Esophagus squamous epithelium (tissue), 5 donors: ENCODE data around the gene KCNAB2. TPM values are rescaled to one million over a fixed set of nuclear protein-coding genes. Genes with fewer than 3 reads are reported as not detected.

Source experiments
- DNase-seq: peaks from one replicate; lab custom pipeline; 2025; lab: John Stamatoyannopoulos, UW
- H3K27ac ChIP-seq, 4 donors: fragments of 200-600 bp; sonication (generic); one replicate each; pipeline ENCODE4 v1.5.1; 2016 to 2019; ENCODE audit warnings: mild to moderate bottlenecking in 1 of 4
- H3K27me3 ChIP-seq, 4 donors: fragments of 200-600 bp; sonication (generic); 1 replicate in 3 of 4; 2 replicates in 1 of 4; pipeline versions ENCODE4 v1.5.1 to v1.6.0; 2017 to 2021; ENCODE audit warnings: antibody characterized with exemption in 1 of 4
- H3K36me3 ChIP-seq, 3 donors: fragments of 200-600 bp; sonication (generic); one replicate each; pipeline ENCODE4 v1.5.1; 2016 to 2019
- H3K4me1 ChIP-seq, 3 donors: fragments of 200-600 bp; sonication (generic); one replicate each; pipeline ENCODE4 v1.5.1; 2017 to 2019
- H3K4me3 ChIP-seq, 4 donors: fragments of 200-600 bp; sonication (generic); 1 replicate in 3 of 4; 2 replicates in 1 of 4; pipeline ENCODE4 v1.5.1; 2016 to 2019; ENCODE audit warnings: mild to moderate bottlenecking in 2 of 4, moderate library complexity in 1 of 4
- H3K9me3 ChIP-seq, 3 donors: fragments of 200-600 bp; sonication (generic); one replicate each; pipeline ENCODE4 v1.5.1; 2016 to 2019
- POLR2A ChIP-seq, 4 donors: fragments of 450-650 bp; IDR thresholded peaks; one replicate each; pipeline ENCODE4 v1.6.1; 2017; ENCODE audit warnings: antibody characterized with exemption in 4 of 4, mild to moderate bottlenecking in 4 of 4, moderate library complexity in 3 of 4
- WGBS, 2 donors: methylation state at CpG; one replicate each; pipeline ENCODE4 v1.1.5; 2018; 5-methylcytosine and 5-hydroxymethylcytosine counted together
- intact Hi-C: fragments of 100-400 bp; cut with DNase I; formaldehyde crosslinking; loops from one replicate; pipeline ENCODE4 v1.15.0; 2022
- total RNA-seq, 4 donors: library from RNA; depleted of rRNA; stranded (reverse); fragments of >200 nt; gene quantifications; one replicate each; pipeline ENCODE4 v1.1.0, GENCODE V29; 2016
- TF ChIP-seq, protein P1 (sequence below), 6 experiments: fragments of 450-650 bp in 4 of 6; fragments of 200-600 bp in 2 of 6; sonication (generic) in 2 of 6; IDR thresholded peaks; one replicate each; pipeline ENCODE4 v1.5.1; 2016 to 2019; ENCODE audit warnings: antibody characterized with exemption in 6 of 6, mild to moderate bottlenecking in 4 of 6, moderate library complexity in 4 of 6
- donor health status: DM: yes; HTN: yes; CAD: no.

Gene KCNAB2
- total RNA-seq, 4 donors from 2014 or later, result 1.8 to 9.3 (median 3.9) TPM

- Histone ChIP-seq H3K27ac (no peak overlapping the region), H3K4me3 (no peak overlapping the region), H3K9me3 (no peaks in the 10 kb centered on the region), H3K27me3 (no peaks in the 10 kb centered on the region), H3K36me3 (no peaks in the 10 kb centered on the region), H3K4me1 (no peaks in the 10 kb centered on the region)
- intact Hi-C loops, result no loop called here
- no peak for DNase-seq
- WGBS, 2 donors, result 58 to 82% methylated on average over 4 of the region's 5 CpGs
- TF ChIP-seq, protein P1, sequence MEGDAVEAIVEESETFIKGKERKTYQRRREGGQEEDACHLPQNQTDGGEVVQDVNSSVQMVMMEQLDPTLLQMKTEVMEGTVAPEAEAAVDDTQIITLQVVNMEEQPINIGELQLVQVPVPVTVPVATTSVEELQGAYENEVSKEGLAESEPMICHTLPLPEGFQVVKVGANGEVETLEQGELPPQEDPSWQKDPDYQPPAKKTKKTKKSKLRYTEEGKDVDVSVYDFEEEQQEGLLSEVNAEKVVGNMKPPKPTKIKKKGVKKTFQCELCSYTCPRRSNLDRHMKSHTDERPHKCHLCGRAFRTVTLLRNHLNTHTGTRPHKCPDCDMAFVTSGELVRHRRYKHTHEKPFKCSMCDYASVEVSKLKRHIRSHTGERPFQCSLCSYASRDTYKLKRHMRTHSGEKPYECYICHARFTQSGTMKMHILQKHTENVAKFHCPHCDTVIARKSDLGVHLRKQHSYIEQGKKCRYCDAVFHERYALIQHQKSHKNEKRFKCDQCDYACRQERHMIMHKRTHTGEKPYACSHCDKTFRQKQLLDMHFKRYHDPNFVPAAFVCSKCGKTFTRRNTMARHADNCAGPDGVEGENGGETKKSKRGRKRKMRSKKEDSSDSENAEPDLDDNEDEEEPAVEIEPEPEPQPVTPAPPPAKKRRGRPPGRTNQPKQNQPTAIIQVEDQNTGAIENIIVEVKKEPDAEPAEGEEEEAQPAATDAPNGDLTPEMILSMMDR (IDR thresholded peaks at IDR 0.05), result no peak
- no peak for TF ChIP-seq POLR2A (IDR thresholded peaks at IDR 0.05)
These were observed 22.4 kb downstream of the KCNAB2 start for GRCh38 chr1:6068073-6068472.

- no peak for TF ChIP-seq POLR2A (IDR thresholded peaks at IDR 0.05)
- TF ChIP-seq, protein P1 (IDR thresholded peaks at IDR 0.05), result no peak
- DNase-seq, result no peak
- Histone ChIP-seq H3K9me3 (no peaks in the 10 kb centered on the region), H3K27me3 (no peaks in the 10 kb centered on the region), H3K4me3 (no peak overlapping the region), H3K36me3 (no peaks in the 10 kb centered on the region), H3K27ac (no peak overlapping the region), H3K4me1 (no peaks in the 10 kb centered on the region)
- intact Hi-C loops, result no loop called here
- WGBS, 2 donors, result 89% methylated on average over 6 of the region's 9 CpGs; no CpG with 5 or more reads in 1 of the 2 donors
These were observed 23.2 kb downstream of the KCNAB2 start for GRCh38 chr1:6068932-6069331.

- intact Hi-C loops, result no loop called here
- Histone ChIP-seq H3K36me3 (no peaks in the 10 kb centered on the region), H3K27me3 (no peaks in the 10 kb centered on the region), H3K4me1 (no peaks in the 10 kb centered on the region), H3K4me3 (no peak overlapping the region), H3K9me3 (no peaks in the 10 kb centered on the region), H3K27ac (no peak overlapping the region)
- DNase-seq, result no peak
- 79 to 84% methylated on average over 6 to 11 of the region's 14 CpGs for WGBS, 2 donors
- no peak for TF ChIP-seq POLR2A (IDR thresholded peaks at IDR 0.05)
- TF ChIP-seq, protein P1 (IDR thresholded peaks at IDR 0.05), result no peak
These were observed 23.9 kb downstream of the KCNAB2 start for GRCh38 chr1:6069573-6069972.

DNA sequence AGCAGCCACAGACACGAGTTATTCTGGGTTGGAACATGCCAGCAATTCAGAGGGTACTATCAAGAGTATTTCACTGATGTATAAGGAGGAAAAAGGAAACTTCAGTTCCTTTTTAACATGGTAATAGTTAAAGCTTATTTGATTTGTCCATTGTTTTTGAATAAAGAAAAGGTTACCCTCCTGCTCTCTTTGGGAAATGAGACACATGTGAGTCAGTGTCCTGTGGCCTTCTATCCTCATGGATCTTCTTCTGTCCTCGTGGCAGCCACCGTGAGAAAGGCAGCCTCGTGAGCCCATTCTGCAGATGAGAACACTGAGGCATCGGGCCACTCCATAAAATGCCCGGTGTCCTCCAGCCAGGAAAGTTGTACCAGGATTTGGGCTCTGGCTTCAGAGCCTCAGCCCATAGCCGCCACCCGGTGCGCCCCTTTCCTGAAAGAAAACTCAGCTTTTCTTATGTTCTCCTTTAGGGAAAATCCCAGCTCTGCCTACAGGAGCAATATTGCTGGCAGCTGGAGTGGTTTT is 24.8 kb downstream of the KCNAB2 start:
- WGBS, 2 donors, result 78% methylated on average over 9 of the region's 9 CpGs
- DNase-seq, result no peak
- Histone ChIP-seq H3K9me3 (no peaks in the 10 kb centered on the region), H3K36me3 (no peaks in the 10 kb centered on the region), H3K27me3 (no peaks in the 10 kb centered on the region), H3K4me3 (no peak overlapping the region), H3K4me1 (no peaks in the 10 kb centered on the region), H3K27ac (no peak overlapping the region)
- TF ChIP-seq POLR2A (IDR thresholded peaks at IDR 0.05), result no peak
- TF ChIP-seq, protein P1 (IDR thresholded peaks at IDR 0.05), result no peak
- intact Hi-C loops, result no loop called here

GRCh38 chr1:6071219-6071618 is 25.5 kb downstream of the KCNAB2 start:
- WGBS, 2 donors, result 79 to 88% methylated on average over 2 to 7 of the region's 13 CpGs
- Histone ChIP-seq H3K27ac (no peak overlapping the region), H3K4me3 (no peak overlapping the region), H3K36me3 (no peaks in the 10 kb centered on the region), H3K9me3 (no peaks in the 10 kb centered on the region), H3K27me3 (no peaks in the 10 kb centered on the region), H3K4me1 (no peaks in the 10 kb centered on the region)
- TF ChIP-seq POLR2A (IDR thresholded peaks at IDR 0.05), result no peak
- TF ChIP-seq, protein P1 (IDR thresholded peaks at IDR 0.05), result no peak
- intact Hi-C loops, result no loop called here
- no peak for DNase-seq
